Measurements from ENCODE around the gene ZNFX1. TPM values are rescaled to one million over a fixed set of nuclear protein-coding genes. Genes with fewer than 3 reads are reported as not detected.

The ZNFX1 gene
- total RNA-seq, 1 donor from 2014 or later, result 27.5 TPM

DNA sequence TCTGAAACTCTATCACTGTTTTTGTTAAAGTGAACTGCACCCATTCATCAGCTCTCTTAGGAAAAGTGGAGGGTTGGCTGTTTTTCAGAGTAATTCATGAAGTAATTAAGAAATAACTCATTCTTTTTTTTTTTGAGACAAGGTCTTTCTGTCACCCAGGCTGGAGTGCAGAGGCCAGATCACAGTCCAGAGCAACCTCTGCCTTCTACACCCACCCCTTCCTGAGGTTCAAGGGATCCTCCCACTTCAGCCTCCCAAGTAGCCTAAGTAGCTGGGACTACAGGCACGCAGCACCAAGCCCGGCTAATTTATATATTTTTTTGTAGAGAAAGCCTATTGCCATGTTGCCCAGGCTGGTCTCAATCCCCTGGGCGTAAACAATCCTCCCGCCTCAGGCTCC lies 2.6 kb downstream of the ZNFX1 start:
- intact Hi-C loops (cut with DNase I), result no loop called here

DNA sequence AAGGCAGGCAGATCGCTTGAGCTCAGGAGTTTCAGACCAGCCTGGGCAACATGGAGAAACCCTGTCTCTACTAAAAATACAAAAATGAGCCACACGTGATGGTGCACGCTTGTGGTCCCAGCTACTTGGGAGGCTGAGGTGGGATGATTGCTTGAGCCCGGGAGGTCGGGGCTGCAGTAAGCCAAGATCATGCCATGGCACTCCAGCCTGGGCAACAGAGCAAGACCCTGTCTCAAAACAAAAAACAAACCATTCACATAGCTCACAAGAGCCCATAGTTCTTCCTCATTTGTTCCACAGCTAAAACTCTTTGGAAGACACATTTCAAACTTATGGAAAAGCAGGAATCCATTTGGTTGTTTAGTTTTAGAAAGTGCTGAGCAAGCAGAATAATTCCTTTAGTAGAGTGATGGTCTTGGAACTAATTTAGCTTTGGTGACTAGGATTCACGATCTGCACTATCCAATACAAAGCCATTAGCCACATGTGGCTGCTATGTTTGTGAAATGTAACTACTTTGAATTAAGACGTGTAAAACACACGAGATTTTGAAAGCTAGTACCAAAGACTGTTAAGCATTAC lies 4.1 kb downstream of the ZNFX1 start:
- no peaks in the 10 kb centered on the region for H3K9me3 ChIP-seq
- TF ChIP-seq POLR2AphosphoS5 (IDR thresholded peaks at IDR 0.05; ENCODE audit: insufficient read depth in 1 of 2, low read depth in 1 of 2), result no peak
- TF ChIP-seq, protein P1, sequence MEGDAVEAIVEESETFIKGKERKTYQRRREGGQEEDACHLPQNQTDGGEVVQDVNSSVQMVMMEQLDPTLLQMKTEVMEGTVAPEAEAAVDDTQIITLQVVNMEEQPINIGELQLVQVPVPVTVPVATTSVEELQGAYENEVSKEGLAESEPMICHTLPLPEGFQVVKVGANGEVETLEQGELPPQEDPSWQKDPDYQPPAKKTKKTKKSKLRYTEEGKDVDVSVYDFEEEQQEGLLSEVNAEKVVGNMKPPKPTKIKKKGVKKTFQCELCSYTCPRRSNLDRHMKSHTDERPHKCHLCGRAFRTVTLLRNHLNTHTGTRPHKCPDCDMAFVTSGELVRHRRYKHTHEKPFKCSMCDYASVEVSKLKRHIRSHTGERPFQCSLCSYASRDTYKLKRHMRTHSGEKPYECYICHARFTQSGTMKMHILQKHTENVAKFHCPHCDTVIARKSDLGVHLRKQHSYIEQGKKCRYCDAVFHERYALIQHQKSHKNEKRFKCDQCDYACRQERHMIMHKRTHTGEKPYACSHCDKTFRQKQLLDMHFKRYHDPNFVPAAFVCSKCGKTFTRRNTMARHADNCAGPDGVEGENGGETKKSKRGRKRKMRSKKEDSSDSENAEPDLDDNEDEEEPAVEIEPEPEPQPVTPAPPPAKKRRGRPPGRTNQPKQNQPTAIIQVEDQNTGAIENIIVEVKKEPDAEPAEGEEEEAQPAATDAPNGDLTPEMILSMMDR (IDR thresholded peaks at IDR 0.05), result no peak
- TF ChIP-seq POLR2A (IDR thresholded peaks at IDR 0.05), result no peak
- DNase-seq (ENCODE audit: extremely low spot score in 2 of 2), result no peak
- no peak overlapping the region for H3K27ac ChIP-seq
- H3K36me3 ChIP-seq, result peaks cover 0 to 41% of the 10 kb centered on the region in 2 donors
- H3K4me3 ChIP-seq, result no peak overlapping the region
- no peaks in the 10 kb centered on the region for H3K27me3 ChIP-seq
- peaks cover 60% of the 10 kb centered on the region for H3K4me1 ChIP-seq
- intact Hi-C loops (cut with DNase I), result no loop called here

More for the DNA sequence above, 2.6 kb downstream of the ZNFX1 start:
- Histone ChIP-seq H3K27ac (no peak overlapping the region), H3K9me3 (no peaks in the 10 kb centered on the region), H3K36me3 (peaks cover 0 to 34% of the 10 kb centered on the region in 2 donors), H3K27me3 (no peaks in the 10 kb centered on the region), H3K4me1 (peaks cover 59% of the 10 kb centered on the region), H3K4me3 (no peak overlapping the region)
- no peak for DNase-seq (ENCODE audit: extremely low spot score in 2 of 2)
- no peak for TF ChIP-seq POLR2AphosphoS5 (IDR thresholded peaks at IDR 0.05; ENCODE audit: insufficient read depth in 1 of 2, low read depth in 1 of 2)
- no peak for TF ChIP-seq POLR2A (IDR thresholded peaks at IDR 0.05)
- TF ChIP-seq, protein P1 (IDR thresholded peaks at IDR 0.05), result no peak

DNA sequence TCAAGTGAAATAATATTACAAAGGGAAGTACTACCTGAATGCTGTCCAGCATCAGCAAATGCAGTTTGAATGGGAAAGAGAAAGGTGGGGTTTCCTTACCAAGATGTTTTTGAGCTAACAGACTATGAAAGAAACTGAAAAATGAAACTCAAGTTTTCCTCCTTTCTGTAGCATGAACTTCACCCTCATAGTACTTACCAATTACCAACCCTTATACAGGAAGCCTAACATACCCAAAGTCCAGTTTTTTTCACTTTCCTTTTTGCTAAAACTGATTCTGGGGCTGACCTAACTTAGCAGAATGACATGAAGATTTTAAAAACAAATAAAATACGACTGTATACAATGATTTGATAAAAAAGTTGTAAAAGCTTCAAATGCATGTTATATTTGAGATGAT lies 5.2 kb downstream of the ZNFX1 start:
- Histone ChIP-seq H3K4me1 (peaks cover 72% of the 10 kb centered on the region), H3K9me3 (no peaks in the 10 kb centered on the region), H3K36me3 (peaks cover 0 to 44% of the 10 kb centered on the region in 2 donors), H3K27ac (no peak overlapping the region), H3K4me3 (no peak overlapping the region), H3K27me3 (no peaks in the 10 kb centered on the region)
- TF ChIP-seq POLR2A (IDR thresholded peaks at IDR 0.05), result no peak
- TF ChIP-seq, protein P1 (IDR thresholded peaks at IDR 0.05), result no peak
- no peak for TF ChIP-seq POLR2AphosphoS5 (IDR thresholded peaks at IDR 0.05; ENCODE audit: insufficient read depth in 1 of 2, low read depth in 1 of 2)
- DNase-seq (ENCODE audit: extremely low spot score in 2 of 2), result no peak
- intact Hi-C loops (cut with DNase I), result no loop called here

DNA sequence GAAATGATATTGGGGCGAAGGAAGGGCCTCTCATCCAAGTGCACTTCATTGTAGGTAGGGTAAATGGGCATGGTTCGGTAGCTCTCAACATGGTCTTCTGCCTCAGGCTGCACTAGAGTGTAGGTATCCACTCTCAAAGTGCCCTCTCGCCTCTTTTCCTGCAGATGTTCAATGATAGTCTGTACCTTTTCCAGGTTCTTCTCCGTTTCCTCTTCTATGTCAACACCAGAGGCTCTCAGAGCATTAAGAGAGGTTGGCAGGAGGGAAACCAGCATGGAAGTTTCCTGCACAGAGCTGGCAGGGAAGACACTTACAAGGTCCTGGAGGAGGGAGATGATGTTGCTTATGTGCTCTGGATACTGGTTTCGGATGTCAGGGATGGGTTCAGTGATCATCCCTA lies 7.1 kb downstream of the ZNFX1 start:
- no peak for TF ChIP-seq POLR2AphosphoS5 (IDR thresholded peaks at IDR 0.05; ENCODE audit: insufficient read depth in 1 of 2, low read depth in 1 of 2)
- TF ChIP-seq, protein P1 (IDR thresholded peaks at IDR 0.05), result no peak
- TF ChIP-seq POLR2A (IDR thresholded peaks at IDR 0.05), result no peak
- Histone ChIP-seq H3K27me3 (no peaks in the 10 kb centered on the region), H3K4me3 (no peak overlapping the region), H3K36me3 (peaks cover 0 to 44% of the 10 kb centered on the region in 2 donors), H3K4me1 (peaks cover 77% of the 10 kb centered on the region), H3K9me3 (no peaks in the 10 kb centered on the region), H3K27ac (no peak overlapping the region)
- intact Hi-C loops (cut with DNase I), result no loop called here
- DNase-seq (ENCODE audit: extremely low spot score in 2 of 2), result no peak

DNA sequence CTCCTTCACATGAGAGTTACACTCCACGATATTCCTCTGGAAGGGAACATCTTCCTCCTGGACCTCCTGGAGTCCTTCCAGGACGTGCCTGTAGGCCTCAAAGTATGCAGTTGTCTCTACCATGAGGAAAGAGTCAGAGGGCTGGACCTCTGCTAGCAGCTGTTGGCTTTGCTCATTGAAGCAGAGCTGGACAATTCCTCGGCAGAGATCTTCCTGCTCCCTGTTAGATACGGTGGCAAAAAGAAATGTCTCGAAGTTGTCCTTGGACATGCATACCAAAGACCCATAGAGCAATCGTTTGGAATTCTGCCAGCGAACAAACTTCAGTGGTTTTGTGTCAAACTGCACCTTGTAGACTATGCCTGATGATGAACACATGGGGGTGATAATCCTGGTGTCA lies 7.7 kb downstream of the ZNFX1 start:
- Histone ChIP-seq H3K4me1 (peaks cover 72% of the 10 kb centered on the region), H3K4me3 (no peak overlapping the region), H3K9me3 (no peaks in the 10 kb centered on the region), H3K36me3 (peaks cover 0 to 46% of the 10 kb centered on the region in 2 donors), H3K27me3 (no peaks in the 10 kb centered on the region), H3K27ac (no peak overlapping the region)
- DNase-seq (ENCODE audit: extremely low spot score in 2 of 2), result no peak
- intact Hi-C loops (cut with DNase I), result no loop called here
- no peak for TF ChIP-seq POLR2AphosphoS5 (IDR thresholded peaks at IDR 0.05; ENCODE audit: insufficient read depth in 1 of 2, low read depth in 1 of 2)
- TF ChIP-seq, protein P1 (IDR thresholded peaks at IDR 0.05), result no peak
- no peak for TF ChIP-seq POLR2A (IDR thresholded peaks at IDR 0.05)

Measured in vagina (tissue), 2 donors.